SK-N-SH treated with all-trans-retinoic acid at 6 μM for 48 hours (cell line): Measurements from ENCODE around the gene SLU7.

Experiments used
- ATAC-seq: fragments of 200-7000 bp; cut with Tn5 transposase; 3 replicates; pipeline ENCODE4 v1.9.1; 2020; ENCODE audit warnings: mild to moderate bottlenecking, moderate library complexity
- ARNTL ChIP-seq: fragments of 450-650 bp; formaldehyde crosslinking; IDR thresholded peaks from 2 replicates; pipeline ENCODE4 v1.5.0; 2020; ENCODE audit warnings: low read depth, mild to moderate bottlenecking, moderate library complexity, borderline replicate concordance
- BACH2 ChIP-seq: fragments of 250-450 bp; sonication (Bioruptor Pico); IDR thresholded peaks from 2 replicates; pipeline ENCODE4 v1.9.0; 2021; ENCODE audit warnings: mild to moderate bottlenecking, borderline replicate concordance
- CREB5 ChIP-seq: fragments of 250-450 bp; sonication (Bioruptor Pico); IDR thresholded peaks from 2 replicates; pipeline ENCODE4 v1.5.1; 2020; ENCODE audit warnings: low read depth, mild to moderate bottlenecking, moderate library complexity
- ESRRG ChIP-seq: fragments of 250-450 bp; sonication (Bioruptor Pico); IDR thresholded peaks from 2 replicates; pipeline ENCODE4 v1.6.1; 2021; ENCODE audit warnings: mild to moderate bottlenecking
- OSR1 ChIP-seq: fragments of 250-450 bp; sonication (Bioruptor Pico); IDR thresholded peaks from 2 replicates; pipeline ENCODE4 v1.8.0; 2022; ENCODE audit warnings: moderate library complexity, mild to moderate bottlenecking, inconsistent platforms
- PATZ1 ChIP-seq: fragments of 250-450 bp; sonication (Bioruptor Pico); IDR thresholded peaks from 2 replicates; pipeline ENCODE4 v1.8.0; 2020; ENCODE audit warnings: mild to moderate bottlenecking, moderate library complexity, borderline replicate concordance
- POU6F1 ChIP-seq: fragments of 250-450 bp; sonication (Bioruptor Pico); IDR thresholded peaks from 2 replicates; pipeline ENCODE4 v1.8.0; 2021; ENCODE audit warnings: low read depth, mild to moderate bottlenecking, moderate library complexity, borderline replicate concordance
- PPARA ChIP-seq: fragments of 250-450 bp; sonication (Bioruptor Pico); IDR thresholded peaks from 2 replicates; pipeline ENCODE4 v1.5.0; 2020; ENCODE audit warnings: mild to moderate bottlenecking, borderline replicate concordance
- RARB ChIP-seq: fragments of 250-450 bp; sonication (Bioruptor Pico); IDR thresholded peaks from 2 replicates; pipeline ENCODE4 v1.8.0; 2021; ENCODE audit warnings: mild to moderate bottlenecking, moderate library complexity
- SNAI2 ChIP-seq: fragments of 250-450 bp; sonication (Bioruptor Pico); IDR thresholded peaks from 2 replicates; pipeline ENCODE4 v1.5.0; 2020; ENCODE audit warnings: mild to moderate bottlenecking, moderate library complexity
- TOX ChIP-seq: fragments of 250-450 bp; sonication (Bioruptor Pico); IDR thresholded peaks from 2 replicates; pipeline ENCODE4 v1.8.0; 2021; ENCODE audit warnings: mild to moderate bottlenecking, moderate library complexity, borderline replicate concordance
- TSHZ2 ChIP-seq: fragments of 250-450 bp; sonication (Bioruptor Pico); IDR thresholded peaks from 2 replicates; pipeline ENCODE4 v1.5.0; 2020; ENCODE audit warnings: mild to moderate bottlenecking, moderate library complexity
- ZC3H10 ChIP-seq: fragments of 250-450 bp; sonication (Bioruptor Pico); IDR thresholded peaks from 2 replicates; pipeline ENCODE4 v1.5.1; 2021; ENCODE audit warnings: mild to moderate bottlenecking, moderate library complexity
- ZFP30 ChIP-seq: fragments of 450-650 bp; formaldehyde crosslinking; IDR thresholded peaks from 2 replicates; pipeline ENCODE4 v1.5.0; 2022; ENCODE audit warnings: mild to moderate bottlenecking, moderate library complexity
- ZNF565 ChIP-seq: fragments of 450-650 bp; formaldehyde crosslinking; conservative IDR thresholded peaks from 2 replicates; pipeline ENCODE4 v1.5.0; 2020; ENCODE audit warnings: low read depth, mild to moderate bottlenecking, moderate library complexity
- ZNF70 ChIP-seq: fragments of 450-650 bp; formaldehyde crosslinking; IDR thresholded peaks from 2 replicates; pipeline ENCODE4 v1.5.0; 2020; ENCODE audit warnings: mild to moderate bottlenecking, moderate library complexity

SLU7 gene

GRCh38 chr5:160421625-160422258 is 2.9 kb upstream of the SLU7 start, which contains the start of gene PTTG1:
PTTG1 (plus strand) TSS chr5:160421855; CDS start chr5:160422313, 458 bp downstream.
- ATAC-seq = peak; percentile 92
- no peak for TF ChIP-seq POU6F1 (CRISPR knock-in tag)
- TF ChIP-seq ESRRG (CRISPR knock-in tag) = no peak
- no peak for TF ChIP-seq ZFP30 (CRISPR knock-in tag)
- TF ChIP-seq BACH2 (CRISPR knock-in tag) = no peak
- no peak for TF ChIP-seq OSR1 (CRISPR knock-in tag)
- TF ChIP-seq ZNF70 = no peak
- TF ChIP-seq ZNF565 (CRISPR knock-in tag) = no peak
- no peak for TF ChIP-seq ARNTL (CRISPR knock-in tag)
- no peak for TF ChIP-seq SNAI2 (CRISPR knock-in tag)

- no peak for ATAC-seq
- TF ChIP-seq PPARA (CRISPR knock-in tag) (no peak), RARB (CRISPR knock-in tag) (no peak), PATZ1 (CRISPR knock-in tag) (no peak), TSHZ2 (CRISPR knock-in tag) (no peak), OSR1 (CRISPR knock-in tag) (no peak), TOX (CRISPR knock-in tag) (no peak), SNAI2 (CRISPR knock-in tag) (no peak), CREB5 (no peak), ZNF565 (CRISPR knock-in tag) (no peak), ZC3H10 (CRISPR knock-in tag) (no peak)
- TF ChIP-seq, all 23 proteins: peak for 0
These were observed 1.4 kb upstream of the SLU7 start for GRCh38 chr5:160420331-160420610.

GRCh38 chr5:160419458-160420330 is 813 bp upstream of the SLU7 start:
- peak; percentile 4 for ATAC-seq
- TF ChIP-seq ZNF565 (CRISPR knock-in tag) (no peak), PATZ1 (CRISPR knock-in tag) (no peak), PPARA (CRISPR knock-in tag) (no peak), TOX (CRISPR knock-in tag) (no peak), ARNTL (CRISPR knock-in tag) (no peak)
